Measurements from ENCODE around the gene CHST14. TPM values are rescaled to one million over a fixed set of nuclear protein-coding genes. Genes with fewer than 3 reads are reported as not detected.

Gene CHST14
- total RNA-seq, 1 experiment from 2014 or later, result 30.2 TPM

- H3K4me1 ChIP-seq (replicated peaks), result peaks cover 12% of the 10 kb centered on the region
- H3K9me3 ChIP-seq (replicated peaks), result no peaks in the 10 kb centered on the region
- no peaks in the 10 kb centered on the region for H3K36me3 ChIP-seq
- DNase-seq (ENCODE audit: low read depth in 1 of 2, low spot score in 2 of 2), result no peak
- no peak overlapping the region for H3K27ac ChIP-seq
- 0 out of 2 replicates have a peak, but pooled peaks cover 4% of the 10 kb centered on the region for H3K27me3 ChIP-seq (replicated peaks)
- no peak overlapping the region for H3K4me3 ChIP-seq
These were observed 29.1 kb downstream of the CHST14 start for GRCh38 chr15:40499931-40500330.

GRCh38 chr15:40500568-40501330 is 30.0 kb downstream of the CHST14 start:
- no peaks in the 10 kb centered on the region for H3K9me3 ChIP-seq (replicated peaks)
- H3K27me3 ChIP-seq (replicated peaks), result 0 out of 2 replicates have a peak, but pooled peaks cover 4% of the 10 kb centered on the region
- no peak overlapping the region for H3K4me3 ChIP-seq
- no peaks in the 10 kb centered on the region for H3K36me3 ChIP-seq
- H3K27ac ChIP-seq, result no peak overlapping the region
- DNase-seq (ENCODE audit: low read depth in 1 of 2, low spot score in 2 of 2), result no peak
- peaks cover 12% of the 10 kb centered on the region for H3K4me1 ChIP-seq (replicated peaks)

- H3K9me3 ChIP-seq (replicated peaks), result no peaks in the 10 kb centered on the region
- no peaks in the 10 kb centered on the region for H3K27me3 ChIP-seq (replicated peaks)
- peaks cover 12% of the 10 kb centered on the region for H3K4me1 ChIP-seq (replicated peaks)
- H3K27ac ChIP-seq, result no peak overlapping the region
- H3K4me3 ChIP-seq, result no peak overlapping the region
- no peak for DNase-seq (ENCODE audit: low read depth in 1 of 2, low spot score in 2 of 2)
- H3K36me3 ChIP-seq, result no peaks in the 10 kb centered on the region
These were observed 30.7 kb downstream of the CHST14 start for GRCh38 chr15:40501487-40501886.

GRCh38 chr15:40506964-40507571 is 36.3 kb downstream of the CHST14 start:
- Histone ChIP-seq H3K27ac (no peak overlapping the region), H3K4me1 (replicated peaks) (peaks cover 16% of the 10 kb centered on the region), H3K4me3 (peak overlapping the region; percentile 14), H3K36me3 (no peaks in the 10 kb centered on the region), H3K9me3 (replicated peaks) (no peaks in the 10 kb centered on the region; the same call in 1 of the 2 replicates), H3K27me3 (replicated peaks) (peaks cover 6% of the 10 kb centered on the region; the same call in 1 of the 2 replicates)
- peak; percentile 74 to 86 for DNase-seq (ENCODE audit: low read depth in 1 of 2, low spot score in 2 of 2)

- H3K9me3 ChIP-seq (replicated peaks), result no peaks in the 10 kb centered on the region; the same call in 1 of the 2 replicates
- H3K27ac ChIP-seq, result no peak overlapping the region
- DNase-seq (ENCODE audit: low read depth in 1 of 2, low spot score in 2 of 2), result no peak
- peaks cover 16% of the 10 kb centered on the region for H3K4me1 ChIP-seq (replicated peaks)
- H3K36me3 ChIP-seq, result no peaks in the 10 kb centered on the region
- H3K4me3 ChIP-seq, result no peak overlapping the region
- H3K27me3 ChIP-seq (replicated peaks), result peaks cover 6% of the 10 kb centered on the region; the same call in 1 of the 2 replicates
These were observed 37.4 kb downstream of the CHST14 start for GRCh38 chr15:40508216-40508615.

- Histone ChIP-seq H3K27me3 (replicated peaks) (peaks cover 6% of the 10 kb centered on the region; the same call in 1 of the 2 replicates), H3K4me3 (no peak overlapping the region), H3K27ac (no peak overlapping the region), H3K9me3 (replicated peaks) (no peaks in the 10 kb centered on the region; the same call in 1 of the 2 replicates), H3K4me1 (replicated peaks) (peaks cover 16% of the 10 kb centered on the region), H3K36me3 (no peaks in the 10 kb centered on the region)
- DNase-seq (ENCODE audit: low read depth in 1 of 2, low spot score in 2 of 2), result no peak
These were observed 39.4 kb downstream of the CHST14 start for GRCh38 chr15:40510201-40510600.

- peak overlapping the region; percentile 29 for H3K4me3 ChIP-seq
- no peak for DNase-seq (ENCODE audit: low read depth in 1 of 2, low spot score in 2 of 2)
- H3K27ac ChIP-seq, result no peak overlapping the region
- H3K4me1 ChIP-seq (replicated peaks), result peaks cover 16% of the 10 kb centered on the region
- H3K9me3 ChIP-seq (replicated peaks), result no peaks in the 10 kb centered on the region; the same call in 1 of the 2 replicates
- H3K27me3 ChIP-seq (replicated peaks), result peaks cover 6% of the 10 kb centered on the region; the same call in 1 of the 2 replicates
- H3K36me3 ChIP-seq, result no peaks in the 10 kb centered on the region
These were observed 40.3 kb downstream of the CHST14 start for GRCh38 chr15:40511093-40511471.

- no peak for DNase-seq (ENCODE audit: low read depth in 1 of 2, low spot score in 2 of 2)
- no peak overlapping the region for H3K27ac ChIP-seq
- no peaks in the 10 kb centered on the region for H3K36me3 ChIP-seq
- H3K4me1 ChIP-seq (replicated peaks), result peaks cover 16% of the 10 kb centered on the region
- H3K27me3 ChIP-seq (replicated peaks), result peaks cover 6% of the 10 kb centered on the region; the same call in 1 of the 2 replicates
- H3K9me3 ChIP-seq (replicated peaks), result no peaks in the 10 kb centered on the region; the same call in 1 of the 2 replicates
- H3K4me3 ChIP-seq, result peak overlapping the region; percentile 29
These were observed 40.8 kb downstream of the CHST14 start for GRCh38 chr15:40511472-40512133.

GRCh38 chr15:40512440-40512839 is 41.7 kb downstream of the CHST14 start:
- no peaks in the 10 kb centered on the region for H3K36me3 ChIP-seq
- no peak overlapping the region for H3K4me3 ChIP-seq
- peaks cover 6% of the 10 kb centered on the region; the same call in 1 of the 2 replicates for H3K27me3 ChIP-seq (replicated peaks)
- DNase-seq (ENCODE audit: low read depth in 1 of 2, low spot score in 2 of 2), result no peak
- H3K27ac ChIP-seq, result no peak overlapping the region
- H3K9me3 ChIP-seq (replicated peaks), result no peaks in the 10 kb centered on the region; the same call in 1 of the 2 replicates
- H3K4me1 ChIP-seq (replicated peaks), result peaks cover 9% of the 10 kb centered on the region

- H3K9me3 ChIP-seq (replicated peaks), result no peaks in the 10 kb centered on the region; the same call in 1 of the 2 replicates
- no peak overlapping the region for H3K4me3 ChIP-seq
- peaks cover 9% of the 10 kb centered on the region for H3K4me1 ChIP-seq (replicated peaks)
- no peak for DNase-seq (ENCODE audit: low read depth in 1 of 2, low spot score in 2 of 2)
- H3K36me3 ChIP-seq, result no peaks in the 10 kb centered on the region
- no peak overlapping the region for H3K27ac ChIP-seq
- H3K27me3 ChIP-seq (replicated peaks), result peaks cover 6% of the 10 kb centered on the region; the same call in 1 of the 2 replicates
These were observed 42.8 kb downstream of the CHST14 start for GRCh38 chr15:40513609-40514008.

GRCh38 chr15:40516322-40516721 is 45.5 kb downstream of the CHST14 start:
- peaks cover 7% of the 10 kb centered on the region for H3K4me1 ChIP-seq (replicated peaks)
- DNase-seq (ENCODE audit: low read depth in 1 of 2, low spot score in 2 of 2), result no peak
- no peaks in the 10 kb centered on the region for H3K36me3 ChIP-seq
- H3K27me3 ChIP-seq (replicated peaks), result 0 out of 2 replicates have a peak, but pooled peaks cover 2% of the 10 kb centered on the region
- H3K4me3 ChIP-seq, result no peak overlapping the region
- no peaks in the 10 kb centered on the region; the same call in 1 of the 2 replicates for H3K9me3 ChIP-seq (replicated peaks)
- no peak overlapping the region for H3K27ac ChIP-seq
